Fibroblast of skin of abdomen (primary cell): ENCODE measurements around the gene IL20.

Experiments
- DNase-seq: peaks from one replicate; pipeline ENCODE4 v3.0.0-alpha.2; 2013

The IL20 gene

DNA sequence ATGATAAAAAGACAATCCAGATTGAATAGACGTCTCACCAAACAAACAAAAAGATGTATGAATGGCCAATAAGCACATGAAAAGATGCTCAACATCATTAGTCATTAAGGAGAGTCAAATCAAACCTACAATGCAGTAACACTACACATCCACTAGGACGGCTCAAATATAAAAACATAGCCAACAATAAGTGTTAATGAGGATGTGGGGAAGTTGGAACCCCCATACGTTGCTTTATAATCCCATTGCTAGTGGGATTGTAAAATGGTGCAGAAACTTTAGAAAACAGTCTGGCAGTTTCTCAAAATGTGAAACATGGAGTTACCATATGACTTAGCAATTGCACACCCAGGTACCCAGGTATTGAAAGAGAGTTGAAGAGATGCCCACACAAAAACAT is 17.1 kb downstream of the IL20 start:
- DNase-seq, result no peak

- DNase-seq, result no peak
Measured at GRCh38 chr1:206883160-206883559, 17.7 kb downstream of the IL20 start.

- no peak for DNase-seq
Measured at GRCh38 chr1:206883876-206884275, 18.5 kb downstream of the IL20 start.

- DNase-seq, result no peak
Measured at GRCh38 chr1:206885341-206886060, 20.1 kb downstream of the IL20 start.

- no peak for DNase-seq
Measured at GRCh38 chr1:206886831-206887230, 21.4 kb downstream of the IL20 start.

DNA sequence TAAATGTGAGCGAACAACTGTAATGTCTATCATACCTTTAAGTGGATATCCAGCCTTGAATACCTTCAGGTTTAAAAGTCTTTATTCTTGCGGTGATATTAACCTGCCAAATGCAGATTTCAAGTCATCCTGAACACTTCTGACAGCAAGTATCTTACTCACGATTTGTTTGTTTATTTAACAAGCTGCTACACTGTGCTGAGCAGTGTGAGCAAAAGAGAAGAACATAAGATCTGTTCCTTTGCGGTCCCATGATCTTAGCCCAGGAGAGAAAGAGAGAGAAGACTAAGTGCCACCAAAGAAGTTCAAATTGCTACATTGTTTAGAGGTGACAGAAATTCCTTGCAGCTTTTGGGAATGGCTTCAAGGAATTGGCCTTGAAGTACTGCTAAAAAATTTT is 22.3 kb downstream of the IL20 start:
- no peak for DNase-seq

- DNase-seq, result peak; percentile 41
Measured at GRCh38 chr1:206890125-206891060, 25.0 kb downstream of the IL20 start.

- no peak for DNase-seq
Measured at GRCh38 chr1:206891412-206891811, 26.0 kb downstream of the IL20 start.

GRCh38 chr1:206892351-206892984 is 27.0 kb downstream of the IL20 start:
- DNase-seq, result peak; percentile 55

GRCh38 chr1:206893380-206893779 is 28.0 kb downstream of the IL20 start:
- DNase-seq, result no peak

DNA sequence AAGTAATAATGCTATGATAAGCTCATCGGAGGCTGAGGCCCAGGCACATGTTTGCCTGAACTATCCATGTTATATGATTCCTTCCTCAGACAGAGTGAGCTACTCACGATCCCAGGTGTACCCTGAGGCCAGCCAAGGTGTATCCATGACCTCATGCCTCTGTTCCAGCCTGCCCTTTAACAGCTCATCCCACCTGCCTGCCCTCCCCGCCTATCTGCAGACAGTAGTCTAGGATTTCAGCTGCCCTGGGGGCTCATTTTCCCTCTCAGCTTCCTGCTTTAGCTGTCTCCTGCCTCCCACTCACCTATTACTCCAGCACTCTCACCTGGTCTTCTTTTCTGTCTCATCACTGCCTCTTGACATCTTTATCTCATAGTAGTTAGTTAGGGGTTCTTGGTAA is 29.9 kb downstream of the IL20 start:
- DNase-seq, result no peak

GRCh38 chr1:206895837-206896242 is 30.4 kb downstream of the IL20 start:
- peak; percentile 39 for DNase-seq

GRCh38 chr1:206896261-206896660 is 30.8 kb downstream of the IL20 start:
- DNase-seq, result no peak

DNA sequence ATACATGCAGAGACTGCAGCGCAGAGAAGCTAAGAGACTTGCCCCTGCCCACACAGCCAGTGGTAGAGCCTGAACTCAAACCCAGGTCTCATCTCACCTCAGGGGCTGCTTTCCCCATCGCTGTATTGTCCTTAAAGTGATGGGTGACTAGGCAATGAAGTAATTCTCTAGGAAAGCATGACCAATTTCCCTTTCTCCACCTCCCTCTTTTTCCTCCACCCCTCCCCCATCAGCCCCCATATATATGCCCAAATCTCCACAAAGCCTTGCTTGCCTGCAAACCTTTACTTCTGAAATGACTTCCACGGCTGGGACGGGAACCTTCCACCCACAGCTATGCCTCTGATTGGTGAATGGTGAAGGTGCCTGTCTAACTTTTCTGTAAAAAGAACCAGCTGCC is 31.8 kb downstream of the IL20 start, which contains the start of gene IL24:
Gene IL24 (plus strand): TSS at position 269 of the 400 bp plus-strand sequence. CDS start 390 bp downstream, outside the sequence.
- DNase-seq, result no peak

- DNase-seq, result peak; percentile 71
Measured at GRCh38 chr1:206898089-206898914, 32.9 kb downstream of the IL20 start.

GRCh38 chr1:206898915-206899431 is 33.5 kb downstream of the IL20 start:
- no peak for DNase-seq

DNA sequence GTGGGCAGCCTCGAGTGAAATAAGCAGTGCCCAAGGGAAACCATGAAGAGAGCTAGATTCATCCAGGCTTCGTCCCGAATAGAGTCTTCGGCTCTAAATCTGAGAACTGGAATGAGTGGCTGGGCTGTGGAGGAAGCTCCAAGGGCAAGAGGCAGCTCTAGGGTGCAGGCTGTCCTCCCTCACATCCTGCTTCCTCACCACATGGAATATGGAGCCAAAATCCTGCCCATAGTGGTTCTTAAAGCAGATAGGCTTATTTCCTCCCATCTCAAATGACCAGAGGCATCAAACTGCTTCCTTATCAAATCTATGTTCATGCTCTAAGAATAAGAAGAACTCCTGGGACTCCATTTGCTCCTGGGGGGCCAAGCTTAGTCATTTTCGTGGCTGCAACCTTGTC is 34.3 kb downstream of the IL20 start:
- DNase-seq, result no peak

- no peak for DNase-seq
Measured at GRCh38 chr1:206900149-206900548, 34.7 kb downstream of the IL20 start.

- no peak for DNase-seq
Measured at GRCh38 chr1:206901944-206902343, 36.5 kb downstream of the IL20 start.

GRCh38 chr1:206902702-206903101 is 37.3 kb downstream of the IL20 start:
- no peak for DNase-seq

GRCh38 chr1:206903687-206904086 is 38.3 kb downstream of the IL20 start:
- peak; percentile 39 for DNase-seq
